Measurements from ENCODE around the gene OR51A7.

DNA sequence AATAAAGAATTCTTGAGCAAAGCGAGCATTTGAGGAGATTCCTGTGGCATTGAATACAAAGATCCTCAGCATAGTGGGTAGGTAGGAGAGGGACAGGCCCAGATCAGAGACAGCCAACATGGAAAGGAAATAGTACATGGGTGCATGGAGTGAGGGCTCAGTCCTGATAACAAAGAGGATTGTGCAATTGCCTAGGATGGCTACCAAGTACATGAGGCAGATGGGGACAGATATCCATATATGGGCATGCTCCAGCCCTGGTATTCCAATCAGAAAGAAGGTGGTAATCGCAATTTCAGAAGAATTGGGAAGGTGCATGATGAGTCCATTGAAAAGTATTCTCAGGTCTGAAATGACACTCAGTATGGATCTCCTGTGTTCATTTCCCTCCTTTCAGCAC, 13.3 kb upstream of the OR51A7 start:
- TF ChIP-seq, protein P1, sequence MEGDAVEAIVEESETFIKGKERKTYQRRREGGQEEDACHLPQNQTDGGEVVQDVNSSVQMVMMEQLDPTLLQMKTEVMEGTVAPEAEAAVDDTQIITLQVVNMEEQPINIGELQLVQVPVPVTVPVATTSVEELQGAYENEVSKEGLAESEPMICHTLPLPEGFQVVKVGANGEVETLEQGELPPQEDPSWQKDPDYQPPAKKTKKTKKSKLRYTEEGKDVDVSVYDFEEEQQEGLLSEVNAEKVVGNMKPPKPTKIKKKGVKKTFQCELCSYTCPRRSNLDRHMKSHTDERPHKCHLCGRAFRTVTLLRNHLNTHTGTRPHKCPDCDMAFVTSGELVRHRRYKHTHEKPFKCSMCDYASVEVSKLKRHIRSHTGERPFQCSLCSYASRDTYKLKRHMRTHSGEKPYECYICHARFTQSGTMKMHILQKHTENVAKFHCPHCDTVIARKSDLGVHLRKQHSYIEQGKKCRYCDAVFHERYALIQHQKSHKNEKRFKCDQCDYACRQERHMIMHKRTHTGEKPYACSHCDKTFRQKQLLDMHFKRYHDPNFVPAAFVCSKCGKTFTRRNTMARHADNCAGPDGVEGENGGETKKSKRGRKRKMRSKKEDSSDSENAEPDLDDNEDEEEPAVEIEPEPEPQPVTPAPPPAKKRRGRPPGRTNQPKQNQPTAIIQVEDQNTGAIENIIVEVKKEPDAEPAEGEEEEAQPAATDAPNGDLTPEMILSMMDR (IDR thresholded peaks at IDR 0.05), result no peak
- no peak for TF ChIP-seq POLR2A (IDR thresholded peaks at IDR 0.05)

All from adrenal gland (tissue), 5 donors.